ENCODE results near the gene AFAP1.

- TF ChIP-seq RAD21 (IDR thresholded peaks at IDR 0.05 in 1 of 2, conservative IDR thresholded peaks at IDR 0.05 in 1 of 2; ENCODE audit: low read depth in 2 of 2, low read length in 2 of 2) (no peak), MAFK (IDR thresholded peaks at IDR 0.05; ENCODE audit: low read depth, low read length) (no peak), EZH2 (IDR thresholded peaks at IDR 0.05; ENCODE audit: low read depth, low read length, severe bottlenecking) (no peak), CTCF (IDR thresholded peaks at IDR 0.05; ENCODE audit: control extremely low read depth in 1 of 3, insufficient read depth in 1 of 3, low read depth in 1 of 3, low read length in 3 of 3) (no peak), CEBPB (IDR thresholded peaks at IDR 0.05; ENCODE audit: low read depth, low read length) (no peak), POLR2AphosphoS5 (IDR thresholded peaks at IDR 0.05; ENCODE audit: low read depth, low read length) (no peak), EGR1 (IDR thresholded peaks at IDR 0.05; ENCODE audit: borderline replicate concordance, low read depth, low read length) (no peak), CHD2 (IDR thresholded peaks at IDR 0.05; ENCODE audit: low read length) (no peak), TAF1 (IDR thresholded peaks at IDR 0.05; ENCODE audit: low read depth, low read length) (no peak), HDAC6 (IDR thresholded peaks at IDR 0.05; ENCODE audit: low read depth, low read length) (no peak), SRF (IDR thresholded peaks at IDR 0.05; ENCODE audit: low read depth, low read length) (no peak)
These were observed 2.4 kb upstream of the AFAP1 start for GRCh38 chr4:7941965-7942496.

All from H1 (cell line).